HEK293T (cell line): ENCODE measurements around the gene ADGRL3.

Experiments
- FOXK2 ChIP-seq: fragments of 450-650 bp; IDR thresholded peaks from 2 replicates; pipeline ENCODE4 v1.6.1; 2016; ENCODE audit warnings: mild to moderate bottlenecking
- FOXM1 ChIP-seq: fragments of 450-650 bp; IDR thresholded peaks from 2 replicates; pipeline ENCODE4 v1.6.1; 2017; ENCODE audit warnings: mild to moderate bottlenecking, borderline replicate concordance

GRCh38 chr4:61446941-61447340 lies 246.8 kb downstream of the ADGRL3 start:
- no peak for TF ChIP-seq FOXM1
- TF ChIP-seq FOXK2 = no peak
